ENCODE measurements around the gene AGA.

The AGA gene

DNA sequence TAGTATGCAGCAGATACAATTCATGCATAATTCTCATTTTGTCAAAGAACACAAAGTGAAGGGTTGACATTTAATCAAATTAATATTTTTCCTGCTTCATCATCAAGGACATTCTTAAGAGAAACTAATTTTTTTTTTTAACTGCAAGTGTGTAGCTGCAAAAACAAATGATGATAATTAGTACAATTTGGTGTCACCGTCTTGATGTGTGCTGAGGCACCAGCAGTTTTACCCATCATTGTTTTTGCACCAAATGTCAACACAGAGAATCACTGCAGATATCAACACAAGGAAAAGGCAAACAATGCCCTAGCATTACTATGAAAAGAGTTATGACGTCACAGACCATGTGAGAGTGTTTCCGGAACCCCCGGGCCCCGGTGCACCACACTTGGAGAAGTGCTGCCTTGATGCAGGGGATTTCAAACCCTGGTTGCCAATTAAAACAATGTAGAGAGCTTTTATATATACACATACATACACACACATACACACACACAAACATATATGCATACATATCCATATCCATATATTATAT lies 55.9 kb downstream of the AGA start:
- no peak for DNase-seq (ENCODE audit: low read depth)

DNA sequence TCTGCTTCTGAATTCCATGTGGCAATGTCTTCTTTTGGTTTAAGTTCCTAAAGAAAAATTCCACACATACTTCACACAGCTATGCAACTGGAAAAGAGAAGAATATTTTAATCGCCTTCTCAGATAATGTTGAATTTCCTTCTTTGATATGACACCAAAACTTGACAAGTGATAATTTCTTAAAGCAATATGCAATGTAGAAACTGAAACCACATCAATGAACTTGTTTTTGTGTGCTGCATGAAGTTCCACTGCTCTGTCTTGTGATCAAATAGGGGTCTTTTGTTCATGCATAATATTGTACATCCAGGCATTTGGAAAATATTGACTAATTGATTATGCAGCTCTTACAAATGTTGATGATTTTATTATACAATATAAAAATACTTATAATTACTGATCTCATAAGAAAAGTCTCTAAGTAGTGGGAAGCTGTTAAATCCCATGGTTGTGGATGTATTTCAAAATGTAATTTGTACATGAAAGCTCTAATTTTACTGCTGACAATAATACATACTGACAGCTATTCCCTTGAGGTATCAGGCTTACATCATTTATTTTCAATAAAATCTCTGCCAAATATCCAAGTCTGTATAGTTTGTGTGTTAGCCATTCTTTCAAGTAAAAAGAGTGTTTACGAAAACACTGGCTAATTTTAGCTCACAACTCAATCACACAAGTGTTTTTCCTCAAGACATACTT lies 56.5 kb downstream of the AGA start:
- DNase-seq (ENCODE audit: low read depth) = no peak

DNA sequence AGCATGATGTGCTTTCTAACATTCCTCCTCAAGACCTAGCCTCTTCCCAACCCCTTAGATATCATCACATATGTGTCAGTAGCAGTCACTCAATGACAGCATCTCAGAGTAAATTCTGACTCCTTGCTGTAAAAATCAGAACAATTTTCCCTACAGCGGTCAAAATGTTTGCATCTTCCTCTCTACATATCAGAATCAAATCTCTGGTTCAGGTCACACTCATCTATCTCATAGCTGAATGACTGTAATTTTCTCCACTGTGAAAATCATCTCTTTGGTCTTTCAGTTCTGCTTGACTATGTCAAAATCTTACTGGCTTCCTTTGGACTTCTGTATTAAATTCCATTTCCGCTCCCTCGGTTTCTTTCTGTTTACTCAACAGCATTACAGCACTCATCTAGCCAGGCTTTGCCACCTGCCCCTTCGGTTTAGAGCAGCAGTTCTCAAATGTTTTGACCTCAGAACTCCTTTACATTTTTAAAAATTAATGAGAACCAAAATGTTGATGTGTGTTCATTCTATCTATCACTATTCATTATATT lies 57.3 kb downstream of the AGA start:
- no peak for DNase-seq (ENCODE audit: low read depth)

GRCh38 chr4:177381762-177382310 lies 60.4 kb downstream of the AGA start:
- no peak for DNase-seq (ENCODE audit: low read depth)

All from non-pigmented ciliary epithelial cell (primary cell).